HEK293 (cell line): Measurements from ENCODE around the gene SPON1.

Source experiments
- CTCF ChIA-PET: fragments of 350-600 bp; formaldehyde crosslinking; extraction: SDS; loops from one replicate; lab custom pipeline; 2021; ENCODE audit warnings: antibody characterized with exemption; lab: Yijun Ruan, JAX
- POLR2A ChIA-PET: fragments of 300-600 bp; formaldehyde crosslinking; extraction: SDS; loops from one replicate; lab custom pipeline; 2020; ENCODE audit warnings: antibody characterized with exemption, inconsistent platforms; lab: Yijun Ruan, JAX
- H3K27ac ChIP-seq: fragments of 200-500 bp; sonication (Bioruptor generic); 2 replicates; pipeline ENCODE4 v1.5.1; 2014; ENCODE audit warnings: low read depth, low read length, control low read depth, inconsistent platforms; ENCODE audit errors: extremely low read depth
- H3K36me3 ChIP-seq, 2 experiments: fragments of 200-500 bp in 1 of 2; sonication (Bioruptor generic) in 1 of 2; 1 replicate in 1 of 2; 2 replicates in 1 of 2; pipeline ENCODE4 v1.5.1; 2014 to 2017; ENCODE audit warnings: inconsistent platforms in 2 of 2, low read length in 2 of 2; ENCODE audit not compliant: control insufficient read depth in 2 of 2, insufficient read depth in 1 of 2
- H3K4me1 ChIP-seq: fragments of 200-500 bp; sonication (Bioruptor generic); 2 replicates; pipeline ENCODE4 v1.5.1; 2014; ENCODE audit warnings: mild to moderate bottlenecking, low read length, inconsistent platforms; ENCODE audit not compliant: control insufficient read depth, insufficient read depth
- H3K4me3 ChIP-seq: 2 replicates; pipeline ENCODE4 v1.5.1; 2011; ENCODE audit warnings: low read depth, mild to moderate bottlenecking, control low read depth, low read length, moderate library complexity
- H3K9me3 ChIP-seq: fragments of 200-500 bp; sonication (Bioruptor generic); 2 replicates; pipeline ENCODE4 v1.5.1; 2014; ENCODE audit warnings: low read depth, low read length, inconsistent platforms; ENCODE audit not compliant: control insufficient read depth, insufficient read depth
- BCL11A ChIP-seq: fragments of 450-650 bp; formaldehyde crosslinking; IDR thresholded peaks from 2 replicates; pipeline ENCODE4 v1.5.1; 2016; ENCODE audit warnings: low read depth, missing biosample characterization, missing genetic modification characterization
- HOXA7 ChIP-seq: sonication (generic); formaldehyde crosslinking; IDR thresholded peaks from 2 replicates; pipeline ENCODE4 v1.8.1; 2022; ENCODE audit warnings: missing genetic modification reagents, borderline replicate concordance
- PRDM4 ChIP-seq: fragments of 450-650 bp; formaldehyde crosslinking; IDR thresholded peaks from 2 replicates; pipeline ENCODE4 v1.5.1; 2017; ENCODE audit warnings: missing biosample characterization, missing genetic modification characterization
- ZBTB20 ChIP-seq: fragments of 450-650 bp; formaldehyde crosslinking; IDR thresholded peaks from 2 replicates; pipeline ENCODE4 v1.5.1; 2016; ENCODE audit warnings: missing biosample characterization, missing genetic modification characterization
- ZNF146 ChIP-seq: fragments of 450-650 bp; formaldehyde crosslinking; IDR thresholded peaks from 2 replicates; pipeline ENCODE4 v1.5.1; 2016; ENCODE audit warnings: missing biosample characterization, missing genetic modification characterization
- ZNF174 ChIP-seq: fragments of 450-650 bp; formaldehyde crosslinking; IDR thresholded peaks from 2 replicates; pipeline ENCODE4 v1.5.0; 2017; ENCODE audit warnings: missing biosample characterization, mild to moderate bottlenecking, missing genetic modification characterization
- ZNF175 ChIP-seq: fragments of 450-650 bp; formaldehyde crosslinking; IDR thresholded peaks from 2 replicates; pipeline ENCODE4 v1.5.1; 2016; ENCODE audit warnings: missing biosample characterization, missing genetic modification characterization
- ZNF211 ChIP-seq: fragments of 450-650 bp; formaldehyde crosslinking; IDR thresholded peaks from 2 replicates; pipeline ENCODE4 v1.5.1; 2016; ENCODE audit warnings: low read depth, missing biosample characterization, missing genetic modification characterization
- ZNF248 ChIP-seq: fragments of 450-650 bp; formaldehyde crosslinking; IDR thresholded peaks from 2 replicates; pipeline ENCODE4 v1.5.1; 2017; ENCODE audit warnings: missing biosample characterization, missing genetic modification characterization
- ZNF26 ChIP-seq: fragments of 450-650 bp; formaldehyde crosslinking; IDR thresholded peaks from 2 replicates; pipeline ENCODE4 v1.5.1; 2016; ENCODE audit warnings: missing biosample characterization, missing genetic modification characterization
- ZNF280C ChIP-seq: fragments of 450-650 bp; formaldehyde crosslinking; IDR thresholded peaks from 2 replicates; pipeline ENCODE4 v1.5.1; 2016; ENCODE audit warnings: missing biosample characterization, missing genetic modification characterization
- ZNF311 ChIP-seq: fragments of 450-650 bp; formaldehyde crosslinking; IDR thresholded peaks from 2 replicates; pipeline ENCODE4 v1.5.1; 2017; ENCODE audit warnings: missing biosample characterization, missing genetic modification characterization, borderline replicate concordance
- ZNF341 ChIP-seq: fragments of 450-650 bp; formaldehyde crosslinking; IDR thresholded peaks from 2 replicates; pipeline ENCODE4; 2016; ENCODE audit warnings: low read depth, missing biosample characterization, missing genetic modification characterization
- ZNF350 ChIP-seq: fragments of 450-650 bp; formaldehyde crosslinking; IDR thresholded peaks from 2 replicates; pipeline ENCODE4 v1.5.0; 2017; ENCODE audit warnings: missing biosample characterization, mild to moderate bottlenecking, missing genetic modification characterization
- ZNF473 ChIP-seq: fragments of 450-650 bp; formaldehyde crosslinking; IDR thresholded peaks from 2 replicates; pipeline ENCODE4 v1.5.1; 2017; ENCODE audit warnings: missing biosample characterization, missing genetic modification characterization
- ZNF513 ChIP-seq: fragments of 450-650 bp; IDR thresholded peaks from 2 replicates; pipeline ENCODE4 v1.5.1; 2018; ENCODE audit warnings: missing biosample characterization, missing genetic modification characterization
- ZNF561 ChIP-seq: fragments of 450-650 bp; IDR thresholded peaks from 2 replicates; pipeline ENCODE4 v1.5.1; 2018; ENCODE audit warnings: missing biosample characterization, missing genetic modification characterization, borderline replicate concordance
- ZNF639 ChIP-seq: fragments of 450-650 bp; formaldehyde crosslinking; IDR thresholded peaks from 2 replicates; pipeline ENCODE4 v1.5.1; 2016; ENCODE audit warnings: missing biosample characterization, missing genetic modification characterization
- ZNF704 ChIP-seq: fragments of 450-650 bp; formaldehyde crosslinking; IDR thresholded peaks from 2 replicates; pipeline ENCODE4 v1.5.1; 2016; ENCODE audit warnings: missing biosample characterization, missing genetic modification characterization
- ZNF707 ChIP-seq: fragments of 450-650 bp; formaldehyde crosslinking; IDR thresholded peaks from 2 replicates; pipeline ENCODE4 v1.5.1; 2016; ENCODE audit warnings: missing biosample characterization, missing genetic modification characterization

Gene SPON1

GRCh38 chr11:14240951-14241350 lies 278.4 kb downstream of the SPON1 start:
- TF ChIP-seq ZNF704 (tag by site-specific recombination) = no peak
- TF ChIP-seq ZNF639 (tag by site-specific recombination) = no peak
- no peak for TF ChIP-seq ZNF211 (tag by site-specific recombination)
- no peak for TF ChIP-seq PRDM4 (tag by site-specific recombination)
- TF ChIP-seq BCL11A (tag by site-specific recombination) = no peak
- TF ChIP-seq ZNF280C = no peak
- no peak for TF ChIP-seq ZNF311 (tag by site-specific recombination)
- TF ChIP-seq ZNF513 (tag by site-specific recombination) = no peak
- TF ChIP-seq ZNF561 (tag by site-specific recombination) = no peak
- no peak for TF ChIP-seq ZNF174 (tag by site-specific recombination)
- no peak for TF ChIP-seq ZNF707 (tag by site-specific recombination)
- no peak for TF ChIP-seq ZNF341 (tag by site-specific recombination)
- no peak for TF ChIP-seq ZNF350 (tag by site-specific recombination)
- TF ChIP-seq, all 188 proteins: peak for 0
- H3K9me3 ChIP-seq = no peaks in the 10 kb centered on the region
- ChIA-PET CTCF (no interaction called here), POLR2A (no interaction called here)
- H3K4me1 ChIP-seq = no peaks in the 10 kb centered on the region
- no peak overlapping the region for H3K27ac ChIP-seq
- H3K4me3 ChIP-seq = no peak overlapping the region
- no peaks in the 10 kb centered on the region for H3K36me3 ChIP-seq

- no peaks in the 10 kb centered on the region for H3K4me1 ChIP-seq
- no peaks in the 10 kb centered on the region for H3K9me3 ChIP-seq
- POLR2A ChIA-PET = no interaction called here
- no peak overlapping the region for H3K27ac ChIP-seq
- H3K4me3 ChIP-seq = no peak overlapping the region
- CTCF ChIA-PET = interaction anchor here (0.9 kb wide), 1 partner anchor 11 kb away, joined by 3 read pairs; no protein-coding TSS in a partner anchor
- H3K36me3 ChIP-seq = no peaks in the 10 kb centered on the region
- TF ChIP-seq ZNF174 (tag by site-specific recombination) (no peak), ZNF175 (tag by site-specific recombination) (no peak), ZNF146 (no peak), HOXA7 (no peak), PRDM4 (tag by site-specific recombination) (no peak), ZNF639 (tag by site-specific recombination) (no peak), ZNF211 (tag by site-specific recombination) (no peak), ZNF26 (tag by site-specific recombination) (no peak), ZNF248 (no peak), ZBTB20 (tag by site-specific recombination) (no peak), ZNF473 (tag by site-specific recombination) (no peak)
These were observed 279.7 kb downstream of the SPON1 start for GRCh38 chr11:14242187-14242586.
